Ishikawa (cell line): ENCODE results near the gene HSPB6.

ENCODE experiments used
- MAX ChIP-seq: IDR thresholded peaks from 2 replicates; pipeline ENCODE4 v1.6.1; 2012
- TEAD4 ChIP-seq: IDR thresholded peaks from 2 replicates; pipeline ENCODE4 v1.6.1; 2012

GRCh38 chr19:35792888-35793287, 36.1 kb upstream of the HSPB6 start:
- TF ChIP-seq MAX (no peak), TEAD4 (no peak)
